Tibial nerve (tissue), 4 donors: ENCODE measurements around the gene TIMM13. TPM values are rescaled to one million over a fixed set of nuclear protein-coding genes. Genes with fewer than 3 reads are reported as not detected.
A peak's percentile ranks its signal among the peaks of the same experiment; 100 is the strongest.

Source experiments
- DNase-seq, 2 donors: peaks; one replicate each; pipeline ENCODE4 v3.0.0-alpha.2; 2019; ENCODE audit warnings: low spot score in 2 of 2
- H3K27ac ChIP-seq, 4 donors: fragments of 200-600 bp; sonication (generic) in 3 of 4; one replicate each; pipeline ENCODE4 v1.5.1; 2017 to 2019; ENCODE audit warnings: mild to moderate bottlenecking in 1 of 4
- H3K27me3 ChIP-seq, 2 donors: fragments of 200-600 bp; sonication (generic) in 1 of 2; one replicate each; pipeline versions ENCODE4 v1.5.1 to v1.6.0; 2017 to 2019
- H3K36me3 ChIP-seq, 3 donors: fragments of 200-600 bp; sonication (generic); one replicate each; pipeline ENCODE4 v1.5.1; 2018 to 2019
- H3K4me1 ChIP-seq, 4 donors: fragments of 200-600 bp; sonication (generic) in 3 of 4; one replicate each; pipeline ENCODE4 v1.5.1; 2017 to 2019
- H3K4me3 ChIP-seq, 4 donors: fragments of 200-600 bp; sonication (generic) in 3 of 4; one replicate each; pipeline ENCODE4 v1.5.1; 2017 to 2019; ENCODE audit warnings: mild to moderate bottlenecking in 1 of 4, moderate library complexity in 1 of 4
- H3K9me3 ChIP-seq, 4 donors: fragments of 200-600 bp; sonication (generic) in 3 of 4; one replicate each; pipeline ENCODE4 v1.5.1; 2017 to 2019
- EP300 ChIP-seq, 2 donors: sonication (generic); formaldehyde crosslinking; IDR thresholded peaks; one replicate each; pipeline ENCODE4 v1.6.1; 2017; ENCODE audit warnings: antibody characterized with exemption in 2 of 2, mild to moderate bottlenecking in 1 of 2
- POLR2A ChIP-seq, 2 donors: fragments of 450-650 bp; IDR thresholded peaks; one replicate each; pipeline ENCODE4 v1.6.1; 2017; ENCODE audit warnings: antibody characterized with exemption in 2 of 2, mild to moderate bottlenecking in 2 of 2, moderate library complexity in 2 of 2
- WGBS, 2 donors: methylation state at CpG; one replicate each; pipeline ENCODE4 v1.1.5; 2018; 5-methylcytosine and 5-hydroxymethylcytosine counted together
- total RNA-seq, 4 donors: library from RNA; depleted of rRNA; stranded (reverse); fragments of >200 nt; gene quantifications; one replicate each; pipeline ENCODE4 v1.1.0, GENCODE V29; 2016
- TF ChIP-seq, protein P1 (sequence below), 5 experiments: fragments of 200-600 bp in 3 of 5; fragments of 450-650 bp in 2 of 5; sonication (generic) in 3 of 5; IDR thresholded peaks; one replicate each; pipeline ENCODE4 v1.5.1; 2016 to 2019; ENCODE audit warnings: antibody characterized with exemption in 5 of 5, mild to moderate bottlenecking in 3 of 5, moderate library complexity in 2 of 5

The TIMM13 gene
- total RNA-seq, 4 donors from 2014 or later = 28.8 to 48.9 (median 32.3) TPM

DNA sequence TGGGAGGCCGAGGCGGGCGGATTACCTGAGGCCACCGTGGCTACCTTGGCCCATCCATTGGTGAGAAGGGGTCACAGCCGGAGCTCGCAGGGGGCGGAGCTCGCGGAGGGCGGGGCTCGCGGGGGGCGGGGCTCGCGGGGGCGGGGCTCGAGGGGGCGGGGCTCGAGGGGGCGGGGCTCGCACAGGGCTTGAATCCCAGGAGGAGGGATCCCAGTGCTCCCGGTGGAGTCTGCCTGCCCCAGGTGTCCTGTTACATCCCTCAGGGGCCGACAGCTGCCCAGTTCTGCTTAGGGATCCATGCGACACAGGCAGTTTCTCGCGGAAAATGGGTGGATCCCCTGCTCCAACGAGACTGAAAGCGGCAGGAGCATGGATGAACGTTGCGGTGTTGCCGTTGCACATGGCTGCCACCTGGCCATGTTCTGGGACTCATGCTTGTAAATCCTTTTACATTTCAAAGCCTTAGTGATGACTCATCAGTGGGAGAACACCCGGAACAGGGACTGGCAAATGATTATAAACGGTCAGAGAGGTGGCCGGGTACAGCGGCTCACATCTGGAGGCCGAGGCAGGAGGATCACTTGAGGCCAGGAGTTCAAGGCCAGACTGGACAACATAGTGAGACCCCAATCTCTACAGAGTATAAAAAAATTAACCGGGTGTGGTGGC lies 42.2 kb downstream of the TIMM13 start:
- no peak for DNase-seq
- no peaks in the 10 kb centered on the region for H3K36me3 ChIP-seq
- 38 to 57% methylated on average over 18 to 20 of the region's 37 CpGs for WGBS, 2 donors
- H3K9me3 ChIP-seq = peaks cover 0 to 6% (median 0%) of the 10 kb centered on the region in 4 donors
- H3K27me3 ChIP-seq = peaks cover 0 to 12% of the 10 kb centered on the region in 2 donors
- no peak overlapping the region for H3K4me3 ChIP-seq
- H3K4me1 ChIP-seq = peaks cover 0 to 25% (median 0%) of the 10 kb centered on the region in 4 donors
- TF ChIP-seq, protein P1, sequence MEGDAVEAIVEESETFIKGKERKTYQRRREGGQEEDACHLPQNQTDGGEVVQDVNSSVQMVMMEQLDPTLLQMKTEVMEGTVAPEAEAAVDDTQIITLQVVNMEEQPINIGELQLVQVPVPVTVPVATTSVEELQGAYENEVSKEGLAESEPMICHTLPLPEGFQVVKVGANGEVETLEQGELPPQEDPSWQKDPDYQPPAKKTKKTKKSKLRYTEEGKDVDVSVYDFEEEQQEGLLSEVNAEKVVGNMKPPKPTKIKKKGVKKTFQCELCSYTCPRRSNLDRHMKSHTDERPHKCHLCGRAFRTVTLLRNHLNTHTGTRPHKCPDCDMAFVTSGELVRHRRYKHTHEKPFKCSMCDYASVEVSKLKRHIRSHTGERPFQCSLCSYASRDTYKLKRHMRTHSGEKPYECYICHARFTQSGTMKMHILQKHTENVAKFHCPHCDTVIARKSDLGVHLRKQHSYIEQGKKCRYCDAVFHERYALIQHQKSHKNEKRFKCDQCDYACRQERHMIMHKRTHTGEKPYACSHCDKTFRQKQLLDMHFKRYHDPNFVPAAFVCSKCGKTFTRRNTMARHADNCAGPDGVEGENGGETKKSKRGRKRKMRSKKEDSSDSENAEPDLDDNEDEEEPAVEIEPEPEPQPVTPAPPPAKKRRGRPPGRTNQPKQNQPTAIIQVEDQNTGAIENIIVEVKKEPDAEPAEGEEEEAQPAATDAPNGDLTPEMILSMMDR (IDR thresholded peaks at IDR 0.05) = no peak
- no peak for TF ChIP-seq POLR2A (IDR thresholded peaks at IDR 0.05)
- no peak for TF ChIP-seq EP300 (IDR thresholded peaks at IDR 0.05)
- H3K27ac ChIP-seq = no peak overlapping the region

DNA sequence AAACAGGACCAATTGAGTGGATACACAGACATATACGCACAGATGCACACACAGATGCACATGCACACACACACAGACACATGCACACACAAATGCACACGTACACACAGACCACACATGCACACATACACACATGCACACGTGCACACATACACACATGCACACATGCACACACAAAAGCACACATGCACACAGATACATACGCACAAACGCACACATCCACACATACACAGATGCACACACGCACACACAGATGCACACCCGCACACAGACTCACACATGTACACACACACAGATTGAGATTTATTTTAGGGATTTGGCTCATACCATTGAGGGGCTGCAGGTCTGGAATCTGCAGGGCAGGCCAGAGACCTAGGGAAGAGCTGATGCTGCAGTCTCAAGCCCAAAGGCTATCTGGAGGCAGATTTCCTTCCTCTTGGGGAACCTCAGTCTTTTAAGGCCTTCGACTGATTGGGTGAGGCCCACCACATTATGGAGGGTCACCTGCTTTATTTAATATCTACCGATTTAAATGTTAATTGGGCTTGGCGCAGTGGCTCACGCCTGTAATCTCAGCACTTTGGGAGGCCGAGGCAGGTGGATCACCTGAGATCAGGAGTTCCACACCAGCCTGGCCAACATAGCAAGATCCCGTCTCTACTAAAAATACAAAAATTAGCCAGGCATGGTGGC lies 44.7 kb downstream of the TIMM13 start:
- no peak overlapping the region for H3K27ac ChIP-seq
- peaks cover 0 to 25% (median 0%) of the 10 kb centered on the region in 4 donors for H3K4me1 ChIP-seq
- H3K4me3 ChIP-seq = no peak overlapping the region
- peaks cover 0 to 12% of the 10 kb centered on the region in 2 donors for H3K27me3 ChIP-seq
- TF ChIP-seq, protein P1 (IDR thresholded peaks at IDR 0.05) = no peak
- TF ChIP-seq EP300 (IDR thresholded peaks at IDR 0.05) = no peak
- no peak for TF ChIP-seq POLR2A (IDR thresholded peaks at IDR 0.05)
- H3K9me3 ChIP-seq = peaks cover 0 to 18% (median 0%) of the 10 kb centered on the region in 4 donors
- 84 to 88% methylated on average over 13 of the region's 13 CpGs for WGBS, 2 donors
- no peaks in the 10 kb centered on the region for H3K36me3 ChIP-seq
- DNase-seq = no peak

DNA sequence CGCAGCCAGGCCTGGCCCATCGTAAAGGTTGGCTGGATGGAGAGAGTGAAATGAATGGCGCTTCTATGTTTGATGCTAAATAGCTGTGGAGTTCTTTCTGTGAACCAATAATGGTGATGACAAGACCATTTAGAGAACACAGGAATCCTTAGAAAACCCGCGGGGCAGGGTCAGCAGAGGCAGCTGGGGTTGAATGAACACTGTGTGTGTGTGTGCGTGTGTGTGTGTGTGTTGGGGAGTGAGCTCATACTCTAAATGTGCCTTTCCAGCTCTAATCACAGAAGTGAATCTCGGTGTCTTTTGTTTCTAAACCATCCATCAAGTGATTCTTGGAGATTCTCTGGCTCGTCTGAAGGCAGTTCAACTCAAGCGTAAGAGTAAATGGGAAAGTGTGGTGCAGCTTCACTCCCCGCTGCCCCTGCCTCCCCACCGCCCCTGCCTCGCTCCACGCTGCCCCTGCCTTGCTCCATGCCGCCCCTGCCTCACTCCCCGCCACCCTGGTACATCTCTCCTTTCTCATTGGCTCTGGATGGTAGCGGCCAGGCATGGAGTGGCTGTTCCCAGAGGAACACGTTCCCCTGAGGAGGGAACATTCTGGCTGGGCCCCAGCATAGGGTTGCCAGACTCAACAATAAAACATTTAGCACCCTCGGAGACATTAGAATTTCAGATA lies 46.1 kb downstream of the TIMM13 start:
- 31 to 36% methylated on average over 18 of the region's 18 CpGs for WGBS, 2 donors
- Histone ChIP-seq H3K4me1 (peaks cover 0 to 25% (median 0%) of the 10 kb centered on the region in 4 donors), H3K27ac (peak overlapping the region in 2 of 4 donors; percentile 28 to 68), H3K27me3 (peaks cover 0 to 13% of the 10 kb centered on the region in 2 donors), H3K36me3 (no peaks in the 10 kb centered on the region), H3K9me3 (peaks cover 0 to 18% (median 0%) of the 10 kb centered on the region in 4 donors), H3K4me3 (no peak overlapping the region)
- TF ChIP-seq POLR2A (IDR thresholded peaks at IDR 0.05) (no peak), EP300 (IDR thresholded peaks at IDR 0.05) (peak in 1 of 2 donors; percentile 57)
- TF ChIP-seq, protein P1 (IDR thresholded peaks at IDR 0.05) = no peak
- DNase-seq = no peak

DNA sequence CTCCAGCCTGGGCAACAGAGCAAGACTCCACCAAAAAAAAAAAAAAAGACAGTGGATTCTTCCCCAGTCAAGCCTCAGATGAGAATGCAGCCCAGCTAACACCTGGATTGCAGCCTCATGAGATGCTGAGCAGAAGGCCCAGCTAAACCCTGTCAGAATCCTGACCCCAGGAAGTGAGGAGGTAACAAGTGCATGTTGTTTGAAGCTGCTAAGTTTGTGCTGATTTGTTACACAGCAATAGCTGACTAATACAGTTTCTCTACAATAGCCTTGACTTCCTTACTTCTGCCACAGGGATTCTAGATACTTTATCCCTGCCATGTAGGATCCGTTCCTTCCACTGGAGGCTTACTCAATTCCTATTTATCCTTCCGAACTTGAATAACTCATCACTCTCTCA lies 46.8 kb downstream of the TIMM13 start:
- Histone ChIP-seq H3K36me3 (no peaks in the 10 kb centered on the region), H3K9me3 (peaks cover 0 to 18% (median 0%) of the 10 kb centered on the region in 4 donors), H3K27ac (no peak overlapping the region), H3K27me3 (peaks cover 0 to 19% of the 10 kb centered on the region in 2 donors), H3K4me3 (no peak overlapping the region), H3K4me1 (peaks cover 0 to 25% (median 0%) of the 10 kb centered on the region in 4 donors)
- TF ChIP-seq POLR2A (IDR thresholded peaks at IDR 0.05) (no peak), EP300 (IDR thresholded peaks at IDR 0.05) (no peak)
- TF ChIP-seq, protein P1 (IDR thresholded peaks at IDR 0.05) = no peak
- no peak for DNase-seq
- 50 to 75% methylated on average over 2 of the region's 2 CpGs for WGBS, 2 donors
